Endothelial cell of umbilical vein (primary cell): ENCODE results near the gene PRMT2. TPM values are rescaled to one million over a fixed set of nuclear protein-coding genes. Genes with fewer than 3 reads are reported as not detected.

Source experiments
- BruUV-seq: library from RNA; stranded (reverse); fragments of 400-500 nt; replicated peaks from 2 replicates; lab custom pipeline; 2021; lab: Mats Ljungman, UMichigan
- CTCF ChIA-PET: fragments of 300-600, 350-600 bp; sonication (Branson Sonifier 250); formaldehyde crosslinking; loops from one replicate; lab custom pipeline; 2021; ENCODE audit warnings: antibody characterized with exemption, inconsistent platforms; lab: Charles Lee
- POLR2A ChIA-PET: fragments of 300-600, 350-600 bp; sonication (Branson Sonifier 250); formaldehyde crosslinking; loops from one replicate; lab custom pipeline; 2021; ENCODE audit warnings: antibody characterized with exemption, inconsistent platforms; lab: Charles Lee
- DNase-seq: peaks from one replicate; pipeline ENCODE4 v3.0.0-alpha.2; 2011; ENCODE audit warnings: low read depth, low spot score
- FAIRE-seq: peaks from 2 replicates; lab custom pipeline; 2011; peaks lifted over from hg19 to GRCh38; lab: Jason Lieb, UNC
- H2AFZ ChIP-seq: 2 replicates; pipeline ENCODE4 v1.6.0; 2012; ENCODE audit warnings: low read depth, low read length, control low read depth, inconsistent platforms
- H3K27ac ChIP-seq: 2 replicates; pipeline ENCODE4 v1.5.1; 2011; ENCODE audit warnings: low read depth, mild to moderate bottlenecking, control low read depth, low read length, moderate library complexity; ENCODE audit not compliant: insufficient read depth
- H3K27me3 ChIP-seq, 2 experiments: 2 replicates each; pipeline versions ENCODE4 v1.6.0 to v1.6.1; 2011; ENCODE audit warnings: low read length in 2 of 2, mixed read lengths in 1 of 2; ENCODE audit not compliant: control insufficient read depth in 2 of 2, insufficient read depth in 2 of 2
- H3K36me3 ChIP-seq, 2 experiments: 2 replicates in 1 of 2; 3 replicates in 1 of 2; pipeline ENCODE4 v1.5.1; 2011; ENCODE audit warnings: low read length in 2 of 2, mild to moderate bottlenecking in 1 of 2, moderate library complexity in 1 of 2; ENCODE audit not compliant: control insufficient read depth in 2 of 2, insufficient read depth in 2 of 2; ENCODE audit errors: extremely low read depth in 1 of 2
- H3K4me1 ChIP-seq: 3 replicates; pipeline ENCODE4 v1.5.1; 2011; ENCODE audit warnings: mild to moderate bottlenecking, low read length; ENCODE audit not compliant: control insufficient read depth, insufficient read depth; ENCODE audit errors: extremely low read depth
- H3K4me2 ChIP-seq: 2 replicates; pipeline ENCODE4 v1.6.1; 2011; ENCODE audit warnings: low read length, control low read depth, mixed read lengths; ENCODE audit not compliant: insufficient read depth
- H3K4me3 ChIP-seq, 3 experiments: fragments of 200-600 bp in 1 of 3; sonication (generic), shearing (Covaris generic) in 1 of 3; replicated peaks in 1 of 3; 2 replicates each; pipeline ENCODE4 v1.5.1; 2011 to 2016; ENCODE audit warnings: control low read depth in 3 of 3, low read length in 3 of 3, mild to moderate bottlenecking in 2 of 3, inconsistent platforms in 1 of 3, low read depth in 1 of 3, moderate library complexity in 1 of 3; ENCODE audit not compliant: insufficient read depth in 1 of 3
- H3K79me2 ChIP-seq: 2 replicates; pipeline ENCODE4 v1.6.0; 2012; ENCODE audit warnings: low read length, inconsistent platforms; ENCODE audit not compliant: control insufficient read depth, insufficient read depth
- H3K9ac ChIP-seq: replicated peaks from 2 replicates; pipeline ENCODE3; 2011; ENCODE audit warnings: low read length, control low read depth; ENCODE audit not compliant: insufficient read depth; ENCODE audit errors: extremely low read depth
- H3K9me1 ChIP-seq: replicated peaks from 3 replicates; pipeline ENCODE4 v1.6.0; 2011; ENCODE audit warnings: mild to moderate bottlenecking, low read length; ENCODE audit not compliant: control insufficient read depth, insufficient read depth; ENCODE audit errors: extremely low read depth
- H3K9me3 ChIP-seq: replicated peaks from 2 replicates; pipeline ENCODE4 v1.5.1; 2012; ENCODE audit warnings: low read length, inconsistent platforms; ENCODE audit not compliant: control insufficient read depth, insufficient read depth
- H4K20me1 ChIP-seq: replicated peaks from 2 replicates; pipeline ENCODE3; 2011; ENCODE audit warnings: mild to moderate bottlenecking, low read length; ENCODE audit not compliant: control insufficient read depth, insufficient read depth; ENCODE audit errors: extremely low read depth
- CTCF ChIP-seq, 2 donors: IDR thresholded peaks; 1 replicate in 1 of 2; 2 replicates in 1 of 2; pipeline ENCODE4 v1.5.1; 2011; ENCODE audit warnings: low read length in 2 of 2, mild to moderate bottlenecking in 2 of 2, moderate library complexity in 2 of 2, control low read depth in 1 of 2, inconsistent platforms in 1 of 2, low read depth in 1 of 2; ENCODE audit not compliant: insufficient read depth in 1 of 2; ENCODE audit errors: extremely low read depth in 1 of 2
- EZH2 ChIP-seq: IDR thresholded peaks from 2 replicates; pipeline ENCODE4 v1.6.1; 2012; ENCODE audit warnings: borderline replicate concordance, low read depth, mild to moderate bottlenecking, moderate library complexity, low read length, inconsistent platforms; ENCODE audit not compliant: severe bottlenecking
- GATA2 ChIP-seq: IDR thresholded peaks from 2 replicates; pipeline ENCODE4 v1.7.0; 2011; ENCODE audit warnings: low read depth, mild to moderate bottlenecking, moderate library complexity, mixed read lengths, low read length; ENCODE audit not compliant: insufficient read length, insufficient read depth
- JUN ChIP-seq: IDR thresholded peaks from 2 replicates; pipeline ENCODE4 v1.6.1; 2011; ENCODE audit warnings: borderline replicate concordance, low read depth; ENCODE audit not compliant: insufficient read length, insufficient read depth
- MYC ChIP-seq: IDR thresholded peaks from one replicate; pipeline ENCODE4 v1.6.1; 2011; ENCODE audit warnings: mild to moderate bottlenecking, low read depth, low read length
- POLR2A ChIP-seq: IDR thresholded peaks from 2 replicates; pipeline ENCODE4 v1.6.1; 2012; ENCODE audit warnings: low read depth, mild to moderate bottlenecking, control low read depth, low read length
- dilution Hi-C: fragments of 300-500 bp; cut with MboI; formaldehyde crosslinking; loops from one replicate; pipeline ENCODE4 v1.15.0; 2019; ENCODE audit warnings: low sequenced_read_pairs; ENCODE audit not compliant: extremely low pct_ligation_motif_present
- intact Hi-C: fragments of 100-400 bp; cut with micrococcal nuclease; formaldehyde crosslinking; loops from one replicate; pipeline ENCODE4 v1.10.0; 2022
- polyA plus RNA-seq, 4 experiments: library from polyadenylated mRNA; depleted of rRNA in 3 of 4; stranded (reverse) in 3 of 4; unstranded in 1 of 4; fragments of >200 nt; gene quantifications; 2 replicates each; pipeline versions ENCODE4 v1.2.1 to v1.2.3, GENCODE V29; 2011 to 2012; ENCODE audit warnings: missing spikeins in 1 of 4
- total RNA-seq: library from RNA; stranded (reverse); gene quantifications from 2 replicates; pipeline ENCODE4 v1.2.3, GENCODE V29; 2021
- TF ChIP-seq, protein P1 (sequence below): IDR thresholded peaks from 2 replicates; pipeline ENCODE4 v1.6.1; 2011; ENCODE audit not compliant: insufficient read depth, insufficient read length

PRMT2 gene
- total and polyA plus RNA-seq, 2 donors (not counting 3 experiments of a cell fraction or from before 2014, with no cell fraction given) = 125 to 193 TPM

GRCh38 chr21:46594276-46594675 lies 41.2 kb upstream of the PRMT2 start:
- Histone ChIP-seq H3K4me3 (no peak overlapping the region), H3K4me1 (peaks cover 8% of the 10 kb centered on the region), H3K9me1 (no peaks in the 10 kb centered on the region), H3K9ac (no peak overlapping the region), H3K4me2 (no peak overlapping the region), H3K27me3 (no peaks in the 10 kb centered on the region), H3K9me3 (no peaks in the 10 kb centered on the region), H3K36me3 (no peaks in the 10 kb centered on the region), H4K20me1 (no peaks in the 10 kb centered on the region), H3K27ac (no peak overlapping the region), H3K79me2 (no peaks in the 10 kb centered on the region), H2AFZ (no peak overlapping the region)
- FAIRE-seq = no peak
- ChIA-PET CTCF (interaction anchor here (1.0 to 2.2 kb wide), 2 partner anchors 8 to 45 kb away, joined by 4 to 5 read pairs; no protein-coding TSS in a partner anchor), POLR2A (no interaction called here)
- dilution Hi-C loops (no loop called here), intact Hi-C loops (no loop called here)
- no TSS peak for BruUV-seq
- TF ChIP-seq GATA2 (no peak), CTCF (IDR thresholded peaks at IDR 0.05; ENCODE audit: extremely low read depth in 1 of 2, insufficient read depth in 1 of 2, low read depth in 1 of 2, low read length in 2 of 2) (no peak), POLR2A (no peak), MYC (no peak), EZH2 (no peak), JUN (no peak)
- TF ChIP-seq, protein P1, sequence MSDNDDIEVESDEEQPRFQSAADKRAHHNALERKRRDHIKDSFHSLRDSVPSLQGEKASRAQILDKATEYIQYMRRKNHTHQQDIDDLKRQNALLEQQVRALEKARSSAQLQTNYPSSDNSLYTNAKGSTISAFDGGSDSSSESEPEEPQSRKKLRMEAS = no peak
- no peak for DNase-seq
